ENCODE results near the gene CKAP4. TPM values are rescaled to one million over a fixed set of nuclear protein-coding genes. Genes with fewer than 3 reads are reported as not detected.

CKAP4 gene
- total and polyA plus RNA-seq, 4 donors = 13.1 to 28.0 (median 25.2) TPM

DNA sequence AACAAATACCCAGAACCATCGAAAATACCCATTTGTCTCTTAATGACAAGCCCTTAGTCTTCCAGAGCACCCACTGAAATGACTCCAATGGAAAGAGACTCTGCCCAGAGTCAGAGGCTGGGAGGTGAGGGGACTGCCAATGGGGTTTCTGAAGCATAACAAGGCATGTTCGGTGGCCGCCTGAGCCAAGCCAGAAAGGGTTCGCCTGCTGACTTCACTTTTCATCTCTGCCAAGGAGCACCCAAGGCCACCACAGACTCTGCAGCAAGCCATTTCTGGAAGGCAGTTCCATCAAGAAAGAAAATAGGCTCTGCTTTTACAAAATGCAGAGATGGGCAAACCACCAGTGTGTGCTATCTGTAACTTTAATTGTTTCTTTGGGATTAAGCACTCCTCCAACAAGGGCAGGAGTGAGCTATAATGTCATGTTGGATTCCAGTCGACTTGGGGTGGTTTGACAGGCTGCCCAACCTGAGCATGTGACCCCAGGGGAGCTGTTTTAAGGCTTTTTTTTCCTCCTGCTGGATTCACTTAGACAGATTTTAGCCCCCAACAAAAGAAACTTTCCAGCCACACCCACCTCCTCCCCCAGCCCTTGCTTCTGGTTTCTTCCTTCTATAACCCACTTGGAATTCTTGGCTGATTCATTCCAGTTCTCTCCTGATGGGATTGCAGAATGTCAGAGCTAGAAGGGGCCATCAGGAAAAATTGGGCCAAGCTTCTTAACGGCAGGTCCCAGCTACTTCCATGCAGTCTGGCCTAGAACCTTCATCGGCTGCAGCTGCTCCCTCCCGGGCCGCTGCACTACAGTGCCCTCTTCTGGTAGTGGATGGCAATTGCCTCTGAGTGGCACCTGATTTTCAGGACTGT lies 24.1 kb downstream of the CKAP4 start:
- Histone ChIP-seq H3K9me3 (ENCODE audit: control insufficient read depth in 4 of 4, low read length in 3 of 4) (no peaks in the 10 kb centered on the region), H3K27ac (ENCODE audit: low read depth in 1 of 2, low read length in 2 of 2) (no peak overlapping the region), H3K4me3 (ENCODE audit: low read depth in 1 of 3, low read length in 3 of 3) (no peak overlapping the region), H3K27me3 (ENCODE audit: control insufficient read depth in 4 of 4, insufficient read depth in 4 of 4, low read length in 3 of 4) (no peaks in the 10 kb centered on the region), H3K36me3 (ENCODE audit: control insufficient read depth in 4 of 4, insufficient read depth in 3 of 4, low read depth in 1 of 4, low read length in 3 of 4) (no peaks in the 10 kb centered on the region), H3K4me1 (ENCODE audit: control insufficient read depth in 4 of 4, insufficient read depth in 4 of 4, low read length in 3 of 4) (no peaks in the 10 kb centered on the region), H3K9ac (ENCODE audit: low read depth in 1 of 2, low read length in 2 of 2) (no peak overlapping the region)
- WGBS = 41% methylated on average over 9 of the region's 9 CpGs
- TF ChIP-seq, protein P1, sequence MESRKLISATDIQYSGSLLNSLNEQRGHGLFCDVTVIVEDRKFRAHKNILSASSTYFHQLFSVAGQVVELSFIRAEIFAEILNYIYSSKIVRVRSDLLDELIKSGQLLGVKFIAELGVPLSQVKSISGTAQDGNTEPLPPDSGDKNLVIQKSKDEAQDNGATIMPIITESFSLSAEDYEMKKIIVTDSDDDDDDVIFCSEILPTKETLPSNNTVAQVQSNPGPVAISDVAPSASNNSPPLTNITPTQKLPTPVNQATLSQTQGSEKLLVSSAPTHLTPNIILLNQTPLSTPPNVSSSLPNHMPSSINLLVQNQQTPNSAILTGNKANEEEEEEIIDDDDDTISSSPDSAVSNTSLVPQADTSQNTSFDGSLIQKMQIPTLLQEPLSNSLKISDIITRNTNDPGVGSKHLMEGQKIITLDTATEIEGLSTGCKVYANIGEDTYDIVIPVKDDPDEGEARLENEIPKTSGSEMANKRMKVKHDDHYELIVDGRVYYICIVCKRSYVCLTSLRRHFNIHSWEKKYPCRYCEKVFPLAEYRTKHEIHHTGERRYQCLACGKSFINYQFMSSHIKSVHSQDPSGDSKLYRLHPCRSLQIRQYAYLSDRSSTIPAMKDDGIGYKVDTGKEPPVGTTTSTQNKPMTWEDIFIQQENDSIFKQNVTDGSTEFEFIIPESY (IDR thresholded peaks at IDR 0.05) = no peak
- peak; percentile 94 to 97 for TF ChIP-seq RAD21 (IDR thresholded peaks at IDR 0.05)
- TF ChIP-seq, protein P2, sequence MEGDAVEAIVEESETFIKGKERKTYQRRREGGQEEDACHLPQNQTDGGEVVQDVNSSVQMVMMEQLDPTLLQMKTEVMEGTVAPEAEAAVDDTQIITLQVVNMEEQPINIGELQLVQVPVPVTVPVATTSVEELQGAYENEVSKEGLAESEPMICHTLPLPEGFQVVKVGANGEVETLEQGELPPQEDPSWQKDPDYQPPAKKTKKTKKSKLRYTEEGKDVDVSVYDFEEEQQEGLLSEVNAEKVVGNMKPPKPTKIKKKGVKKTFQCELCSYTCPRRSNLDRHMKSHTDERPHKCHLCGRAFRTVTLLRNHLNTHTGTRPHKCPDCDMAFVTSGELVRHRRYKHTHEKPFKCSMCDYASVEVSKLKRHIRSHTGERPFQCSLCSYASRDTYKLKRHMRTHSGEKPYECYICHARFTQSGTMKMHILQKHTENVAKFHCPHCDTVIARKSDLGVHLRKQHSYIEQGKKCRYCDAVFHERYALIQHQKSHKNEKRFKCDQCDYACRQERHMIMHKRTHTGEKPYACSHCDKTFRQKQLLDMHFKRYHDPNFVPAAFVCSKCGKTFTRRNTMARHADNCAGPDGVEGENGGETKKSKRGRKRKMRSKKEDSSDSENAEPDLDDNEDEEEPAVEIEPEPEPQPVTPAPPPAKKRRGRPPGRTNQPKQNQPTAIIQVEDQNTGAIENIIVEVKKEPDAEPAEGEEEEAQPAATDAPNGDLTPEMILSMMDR (IDR thresholded peaks at IDR 0.05; ENCODE audit: low read depth, low read length, missing input control) = peak; percentile 96
- DNase-seq (ENCODE audit: low spot score) = peak; percentile 76

- Histone ChIP-seq H3K27me3 (ENCODE audit: control insufficient read depth in 4 of 4, insufficient read depth in 4 of 4, low read length in 3 of 4) (no peaks in the 10 kb centered on the region), H3K4me1 (ENCODE audit: control insufficient read depth in 4 of 4, insufficient read depth in 4 of 4, low read length in 3 of 4) (no peaks in the 10 kb centered on the region), H3K9me3 (ENCODE audit: control insufficient read depth in 4 of 4, low read length in 3 of 4) (peaks cover 0 to 4% (median 2%) of the 10 kb centered on the region in 4 donors), H3K36me3 (ENCODE audit: control insufficient read depth in 4 of 4, insufficient read depth in 3 of 4, low read depth in 1 of 4, low read length in 3 of 4) (no peaks in the 10 kb centered on the region), H3K4me3 (ENCODE audit: low read depth in 1 of 3, low read length in 3 of 3) (no peak overlapping the region), H3K27ac (ENCODE audit: low read depth in 1 of 2, low read length in 2 of 2) (no peak overlapping the region), H3K9ac (ENCODE audit: low read depth in 1 of 2, low read length in 2 of 2) (no peak overlapping the region)
- DNase-seq (ENCODE audit: low spot score) = no peak
- WGBS = 89% methylated on average over 7 of the region's 7 CpGs
- TF ChIP-seq GABPA (IDR thresholded peaks at IDR 0.05 in 1 of 2, conservative IDR thresholded peaks at IDR 0.05 in 1 of 2) = no peak
- no peak for TF ChIP-seq TAF1 (conservative IDR thresholded peaks at IDR 0.05)
- no peak for TF ChIP-seq FOXA1 (IDR thresholded peaks at IDR 0.05)
- TF ChIP-seq JUND (IDR thresholded peaks at IDR 0.05) = no peak
- no peak for TF ChIP-seq YY1 (IDR thresholded peaks at IDR 0.05)
- TF ChIP-seq NR2F2 (IDR thresholded peaks at IDR 0.05) = no peak
- no peak for TF ChIP-seq MAX (IDR thresholded peaks at IDR 0.05)
- TF ChIP-seq, protein P3, sequence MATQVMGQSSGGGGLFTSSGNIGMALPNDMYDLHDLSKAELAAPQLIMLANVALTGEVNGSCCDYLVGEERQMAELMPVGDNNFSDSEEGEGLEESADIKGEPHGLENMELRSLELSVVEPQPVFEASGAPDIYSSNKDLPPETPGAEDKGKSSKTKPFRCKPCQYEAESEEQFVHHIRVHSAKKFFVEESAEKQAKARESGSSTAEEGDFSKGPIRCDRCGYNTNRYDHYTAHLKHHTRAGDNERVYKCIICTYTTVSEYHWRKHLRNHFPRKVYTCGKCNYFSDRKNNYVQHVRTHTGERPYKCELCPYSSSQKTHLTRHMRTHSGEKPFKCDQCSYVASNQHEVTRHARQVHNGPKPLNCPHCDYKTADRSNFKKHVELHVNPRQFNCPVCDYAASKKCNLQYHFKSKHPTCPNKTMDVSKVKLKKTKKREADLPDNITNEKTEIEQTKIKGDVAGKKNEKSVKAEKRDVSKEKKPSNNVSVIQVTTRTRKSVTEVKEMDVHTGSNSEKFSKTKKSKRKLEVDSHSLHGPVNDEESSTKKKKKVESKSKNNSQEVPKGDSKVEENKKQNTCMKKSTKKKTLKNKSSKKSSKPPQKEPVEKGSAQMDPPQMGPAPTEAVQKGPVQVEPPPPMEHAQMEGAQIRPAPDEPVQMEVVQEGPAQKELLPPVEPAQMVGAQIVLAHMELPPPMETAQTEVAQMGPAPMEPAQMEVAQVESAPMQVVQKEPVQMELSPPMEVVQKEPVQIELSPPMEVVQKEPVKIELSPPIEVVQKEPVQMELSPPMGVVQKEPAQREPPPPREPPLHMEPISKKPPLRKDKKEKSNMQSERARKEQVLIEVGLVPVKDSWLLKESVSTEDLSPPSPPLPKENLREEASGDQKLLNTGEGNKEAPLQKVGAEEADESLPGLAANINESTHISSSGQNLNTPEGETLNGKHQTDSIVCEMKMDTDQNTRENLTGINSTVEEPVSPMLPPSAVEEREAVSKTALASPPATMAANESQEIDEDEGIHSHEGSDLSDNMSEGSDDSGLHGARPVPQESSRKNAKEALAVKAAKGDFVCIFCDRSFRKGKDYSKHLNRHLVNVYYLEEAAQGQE (IDR thresholded peaks at IDR 0.05) = no peak
- TF ChIP-seq, protein P2 (IDR thresholded peaks at IDR 0.05; ENCODE audit: low read depth, low read length, missing input control) = no peak
- no peak for TF ChIP-seq HNF4A (conservative IDR thresholded peaks at IDR 0.05)
- TF ChIP-seq RXRA (IDR thresholded peaks at IDR 0.05) = no peak
- no peak for TF ChIP-seq SP1 (IDR thresholded peaks at IDR 0.05)
- no peak for TF ChIP-seq RAD21 (IDR thresholded peaks at IDR 0.05)
- no peak for TF ChIP-seq EGR1 (IDR thresholded peaks at IDR 0.05; ENCODE audit: low read depth in 2 of 2)
- TF ChIP-seq ATF3 (IDR thresholded peaks at IDR 0.05) = no peak
- TF ChIP-seq, protein P1 (IDR thresholded peaks at IDR 0.05) = no peak
- no peak for TF ChIP-seq HNF4G (IDR thresholded peaks at IDR 0.05)
- TF ChIP-seq FOXA2 (IDR thresholded peaks at IDR 0.05) = no peak
Measured at GRCh38 chr12:106220536-106220935, 27.3 kb downstream of the CKAP4 start.
